COR-L47 (cell line): ENCODE results near the gene KLHL9.
"Not testable (repeated sequence)": the region's sequence is repeated elsewhere in the genome, so short reads cannot be mapped to it uniquely, and the experiment has no call there.

ENCODE experiments used
- DNase-seq: peaks from one replicate; lab custom pipeline; 2025; lab: John Stamatoyannopoulos, UW

KLHL9 gene, protein sequence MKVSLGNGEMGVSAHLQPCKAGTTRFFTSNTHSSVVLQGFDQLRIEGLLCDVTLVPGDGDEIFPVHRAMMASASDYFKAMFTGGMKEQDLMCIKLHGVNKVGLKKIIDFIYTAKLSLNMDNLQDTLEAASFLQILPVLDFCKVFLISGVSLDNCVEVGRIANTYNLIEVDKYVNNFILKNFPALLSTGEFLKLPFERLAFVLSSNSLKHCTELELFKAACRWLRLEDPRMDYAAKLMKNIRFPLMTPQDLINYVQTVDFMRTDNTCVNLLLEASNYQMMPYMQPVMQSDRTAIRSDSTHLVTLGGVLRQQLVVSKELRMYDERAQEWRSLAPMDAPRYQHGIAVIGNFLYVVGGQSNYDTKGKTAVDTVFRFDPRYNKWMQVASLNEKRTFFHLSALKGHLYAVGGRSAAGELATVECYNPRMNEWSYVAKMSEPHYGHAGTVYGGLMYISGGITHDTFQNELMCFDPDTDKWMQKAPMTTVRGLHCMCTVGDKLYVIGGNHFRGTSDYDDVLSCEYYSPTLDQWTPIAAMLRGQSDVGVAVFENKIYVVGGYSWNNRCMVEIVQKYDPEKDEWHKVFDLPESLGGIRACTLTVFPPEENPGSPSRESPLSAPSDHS

DNA sequence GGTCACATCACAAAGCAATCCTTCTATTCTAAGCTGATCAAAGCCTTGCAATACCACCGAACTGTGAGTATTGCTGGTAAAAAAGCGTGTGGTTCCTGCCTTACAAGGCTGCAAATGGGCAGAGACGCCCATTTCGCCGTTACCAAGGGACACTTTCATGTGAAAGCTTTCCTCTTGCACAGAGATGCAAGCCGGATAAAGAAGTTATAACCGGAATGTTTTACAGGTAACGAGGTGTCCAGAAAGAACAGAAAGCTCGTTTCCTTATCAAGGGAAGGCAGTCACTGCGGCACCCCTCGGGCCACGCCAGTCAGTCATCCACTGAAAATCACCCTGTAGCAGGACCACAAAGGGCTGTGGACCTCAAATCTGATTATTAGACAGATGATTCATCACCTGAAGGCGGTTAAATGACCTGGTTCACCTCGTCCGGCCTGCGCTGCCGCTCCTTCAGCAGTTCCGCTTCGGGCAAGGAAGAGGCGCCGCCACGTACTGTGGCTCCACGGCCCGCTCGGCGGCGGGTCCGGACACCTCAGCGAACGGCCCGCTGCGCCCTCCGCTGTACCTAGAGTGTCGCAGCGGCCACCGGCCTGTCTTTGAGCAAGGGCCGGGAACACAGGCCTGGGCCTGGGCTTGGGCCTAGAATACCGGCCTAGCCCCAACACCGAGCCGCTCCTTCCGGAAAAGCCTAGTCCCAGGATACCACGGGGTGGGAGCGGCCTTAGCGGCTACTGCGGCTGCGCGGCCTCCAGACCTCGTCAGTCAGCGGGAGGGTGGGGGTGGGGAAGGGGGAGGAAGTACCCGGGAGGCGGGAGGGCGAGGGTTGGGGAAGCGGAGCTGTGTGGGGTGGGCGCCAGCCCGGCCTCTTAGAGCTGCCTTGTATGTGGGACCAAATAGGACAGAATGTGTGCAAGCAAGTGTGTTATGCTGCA, at the start of gene KLHL9:
Gene KLHL9, minus strand, starts transcription at position 704 of the 932 bp plus-strand sequence. Its CDS starts 545 bp downstream, at position 159.
- DNase-seq: peak; percentile 91

- no peak for DNase-seq
Measured at GRCh38 chr9:21383627-21384026, 48.4 kb upstream of the KLHL9 start.

DNA sequence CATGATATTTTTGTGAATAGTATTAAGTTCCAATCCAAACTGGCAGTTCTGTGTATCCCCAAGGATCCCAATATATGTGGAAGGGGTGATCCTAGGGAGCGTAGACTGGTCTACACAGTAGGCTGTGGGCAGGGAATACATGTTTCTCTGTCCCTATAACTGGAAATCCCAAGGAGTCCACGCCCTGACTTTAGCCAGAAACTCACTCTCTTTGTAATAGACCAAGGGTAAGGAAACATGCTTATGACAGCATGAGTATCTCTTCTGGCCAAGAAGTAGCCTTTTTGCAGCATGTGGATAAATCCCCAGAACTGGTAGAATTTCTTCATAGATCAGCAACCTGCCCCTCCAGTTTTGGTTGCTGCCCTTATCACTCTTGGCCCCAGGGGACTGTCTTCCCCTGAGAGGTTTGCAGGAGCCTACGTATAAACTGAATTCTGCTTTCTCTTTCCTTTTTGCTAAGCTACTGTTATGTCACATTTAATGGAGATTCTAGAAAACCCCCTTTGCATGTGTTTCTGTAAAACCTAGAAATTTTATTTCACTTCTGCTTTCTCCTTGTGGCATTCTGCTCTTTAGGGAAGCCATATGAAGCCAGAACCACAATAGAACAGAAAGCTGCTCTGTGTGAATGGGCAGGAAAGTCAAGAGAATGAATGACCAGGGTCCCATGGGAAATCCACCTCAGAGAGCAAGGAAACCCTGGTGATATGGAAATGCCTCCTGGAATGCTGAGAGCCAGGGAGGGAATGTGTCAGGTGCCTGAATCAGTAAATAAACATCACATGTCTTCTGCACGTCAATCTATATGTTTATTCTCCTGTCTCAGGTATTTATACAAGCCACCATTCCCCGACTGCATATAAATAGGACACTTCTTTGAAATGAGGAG, 46.5 kb upstream of the KLHL9 start:
- no peak for DNase-seq

GRCh38 chr9:21371467-21371866, 36.3 kb upstream of the KLHL9 start:
- DNase-seq: not testable (repeated sequence)

- no peak for DNase-seq
Measured at GRCh38 chr9:21367957-21368356, 32.8 kb upstream of the KLHL9 start, which contains the start of gene IFNA13. TSS of gene IFNA13 (minus strand) at chr9:21368057. CDS start at chr9:21368010, 47 bp downstream.

- not testable (repeated sequence) for DNase-seq
Measured at GRCh38 chr9:21367169-21367568, 32.0 kb upstream of the KLHL9 start.

DNA sequence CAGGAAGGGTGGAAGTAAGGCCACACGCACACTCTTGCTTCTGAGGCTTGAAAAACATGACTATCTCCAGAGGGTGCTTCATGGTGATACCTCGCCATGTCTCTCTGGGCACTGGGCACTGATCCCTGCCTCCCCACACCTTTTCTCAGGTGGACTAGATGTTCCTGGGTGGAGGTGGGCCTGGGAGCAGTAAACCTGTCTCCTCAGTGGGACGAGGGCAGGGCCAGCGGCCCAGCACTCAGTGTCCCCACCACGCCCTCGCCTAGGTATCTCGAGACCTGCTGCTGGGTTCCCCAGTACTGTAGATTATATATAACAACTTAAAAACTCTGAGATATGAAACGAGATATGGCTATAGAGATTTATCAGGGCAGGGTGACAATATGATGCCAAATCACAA, 27.1 kb upstream of the KLHL9 start:
- DNase-seq: no peak

- no peak for DNase-seq
Measured at GRCh38 chr9:21357479-21358460, 22.6 kb upstream of the KLHL9 start.

DNA sequence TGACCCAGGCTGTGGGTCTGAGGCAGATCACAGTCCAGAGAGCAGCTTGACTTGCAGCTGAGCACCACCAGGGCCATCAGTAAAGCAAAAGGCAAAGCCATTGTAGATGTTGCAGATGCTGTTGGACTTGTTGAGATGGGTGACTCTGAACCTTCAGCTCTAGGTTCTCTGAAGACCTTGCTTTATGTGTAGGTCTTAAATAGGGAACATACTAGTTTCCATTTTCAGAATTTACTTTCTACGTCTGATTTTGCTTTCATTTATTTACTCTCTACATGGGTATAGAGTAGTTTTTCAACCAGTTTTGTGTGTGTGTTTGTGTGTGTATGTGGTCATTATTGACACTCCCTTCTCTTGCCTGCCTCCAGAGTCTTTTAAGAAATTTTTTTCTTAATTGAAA, 15.6 kb upstream of the KLHL9 start, which contains the start of gene IFNA6:
Gene IFNA6, minus strand, starts transcription at position 101 of the 400 bp plus-strand sequence. Its CDS starts 0 bp downstream, at position 101.
- DNase-seq: no peak

GRCh38 chr9:21348430-21348970, 13.3 kb upstream of the KLHL9 start:
- DNase-seq: no peak

- DNase-seq: no peak
Measured at GRCh38 chr9:21340735-21341134, 5.5 kb upstream of the KLHL9 start.

- no peak for DNase-seq
Measured at GRCh38 chr9:21336457-21336856, 1.3 kb upstream of the KLHL9 start.

DNA sequence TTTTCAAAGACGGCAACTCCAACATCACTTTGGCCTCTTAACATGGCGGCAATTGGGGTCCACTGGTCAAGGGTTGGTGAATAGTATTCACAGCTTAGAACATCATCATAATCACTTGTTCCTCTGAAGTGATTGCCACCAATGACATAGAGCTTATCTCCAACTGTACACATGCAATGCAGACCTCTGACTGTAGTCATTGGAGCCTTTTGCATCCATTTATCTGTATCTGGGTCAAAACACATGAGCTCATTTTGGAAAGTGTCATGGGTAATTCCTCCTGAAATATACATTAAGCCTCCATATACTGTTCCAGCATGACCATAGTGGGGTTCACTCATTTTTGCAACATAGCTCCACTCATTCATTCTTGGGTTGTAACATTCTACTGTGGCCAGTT, 2.0 kb downstream of the KLHL9 start:
- DNase-seq: no peak

DNA sequence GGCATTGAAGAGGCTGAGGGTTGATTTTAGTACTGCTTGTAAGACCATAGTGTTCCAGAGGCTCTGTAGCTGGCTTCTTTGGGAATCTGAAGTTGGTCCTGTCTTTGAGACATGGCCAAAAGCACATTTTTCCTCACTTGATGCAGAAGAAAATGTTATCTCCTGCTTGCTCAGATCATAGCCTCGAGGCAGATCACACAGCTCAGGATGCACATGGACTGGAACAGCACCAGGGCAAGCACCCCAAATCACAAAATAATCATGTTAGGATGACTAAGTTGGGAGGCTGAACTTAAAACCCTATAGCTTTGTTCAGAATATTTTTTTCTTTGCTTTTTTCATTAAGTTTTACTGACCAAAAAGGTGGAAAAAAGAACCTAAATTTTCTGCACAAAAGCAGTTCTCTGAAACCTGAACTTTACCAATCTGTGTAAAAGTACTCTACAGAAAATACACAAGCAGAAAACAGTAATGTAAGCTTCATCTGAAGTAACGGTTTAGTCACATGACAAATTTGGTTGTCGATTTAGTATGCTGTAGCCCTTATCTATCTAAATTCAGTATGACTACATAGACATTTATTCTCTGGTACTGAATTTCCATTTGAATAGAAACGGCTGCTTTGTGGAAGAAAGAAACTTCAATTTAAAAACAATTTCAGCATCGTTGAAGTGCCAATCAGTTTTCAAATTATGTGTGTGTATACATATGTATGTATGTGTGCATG, 3.4 kb downstream of the KLHL9 start:
- DNase-seq: no peak

DNA sequence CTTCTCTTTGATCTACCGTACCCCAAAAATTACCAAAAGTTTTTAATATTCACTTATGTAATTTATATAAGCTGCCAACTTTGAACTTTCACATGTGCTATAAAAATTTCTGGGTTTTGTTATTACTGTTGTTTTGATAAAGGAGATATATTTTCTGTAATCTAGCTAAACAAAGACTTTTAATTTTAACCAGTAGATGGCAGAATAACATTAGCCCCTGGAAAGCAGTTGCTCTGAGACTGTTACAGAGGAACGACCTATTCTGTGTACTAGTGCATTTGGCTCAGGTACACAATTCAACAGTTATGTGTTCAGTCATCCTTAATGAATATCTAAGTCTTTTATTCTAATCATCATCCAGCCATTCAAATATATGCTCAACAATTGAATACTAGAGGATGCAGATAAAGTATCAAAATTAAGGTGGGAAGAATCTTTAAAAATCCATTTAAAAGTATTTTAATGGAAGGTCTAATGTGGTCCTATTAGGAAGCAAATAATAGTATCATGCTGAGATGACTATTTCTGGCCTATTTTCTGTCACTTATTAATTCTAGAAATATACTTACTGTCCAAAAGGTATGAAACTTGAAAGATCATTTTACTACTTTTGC, 8.6 kb downstream of the KLHL9 start:
- peak; percentile 32 for DNase-seq

DNA sequence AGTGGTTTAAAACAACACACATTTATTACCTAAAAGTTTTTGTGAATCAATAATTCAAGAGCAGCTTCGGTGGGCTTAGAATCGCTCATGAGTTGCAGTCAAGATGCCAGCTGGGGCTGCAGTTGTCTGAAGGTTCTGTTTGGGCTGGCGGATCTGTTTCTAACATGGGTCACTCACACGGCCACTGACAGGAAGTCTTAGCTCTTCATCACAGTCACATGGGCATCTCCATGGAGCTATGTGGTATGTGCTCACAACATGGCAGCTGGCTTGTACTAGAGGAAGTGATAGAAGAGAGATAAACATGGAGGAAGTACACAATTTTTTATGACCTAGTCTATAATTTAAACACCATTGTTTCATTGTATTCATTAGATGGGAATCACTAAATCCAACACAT, 11.2 kb downstream of the KLHL9 start:
- DNase-seq: no peak

GRCh38 chr9:21322911-21323461, 12.2 kb downstream of the KLHL9 start:
- no peak for DNase-seq

DNA sequence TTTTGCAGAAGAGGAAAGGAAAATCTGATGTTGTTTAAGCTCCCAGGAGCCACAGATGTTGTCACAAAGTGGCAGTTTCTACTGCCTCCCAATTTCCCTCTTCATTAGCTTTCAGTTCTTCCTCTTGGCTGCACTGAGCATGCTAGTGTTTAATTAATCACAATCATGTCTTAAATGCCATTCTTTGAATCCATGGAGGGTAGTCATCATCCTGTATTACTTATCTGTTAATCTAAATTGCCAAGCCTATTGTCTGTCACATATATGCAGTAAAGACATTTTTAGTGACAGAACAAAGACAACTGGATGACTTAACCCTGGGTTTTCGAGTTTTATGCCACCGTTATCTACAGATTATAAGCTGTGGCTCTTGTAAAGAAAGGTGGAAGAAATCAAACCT, 14.7 kb downstream of the KLHL9 start:
- DNase-seq: no peak
